Measurements from ENCODE around the gene STK32B. TPM values are rescaled to one million over a fixed set of nuclear protein-coding genes. Genes with fewer than 3 reads are reported as not detected.

STK32B gene
- total RNA-seq, 1 experiment from 2014 or later = 1.1 TPM

DNA sequence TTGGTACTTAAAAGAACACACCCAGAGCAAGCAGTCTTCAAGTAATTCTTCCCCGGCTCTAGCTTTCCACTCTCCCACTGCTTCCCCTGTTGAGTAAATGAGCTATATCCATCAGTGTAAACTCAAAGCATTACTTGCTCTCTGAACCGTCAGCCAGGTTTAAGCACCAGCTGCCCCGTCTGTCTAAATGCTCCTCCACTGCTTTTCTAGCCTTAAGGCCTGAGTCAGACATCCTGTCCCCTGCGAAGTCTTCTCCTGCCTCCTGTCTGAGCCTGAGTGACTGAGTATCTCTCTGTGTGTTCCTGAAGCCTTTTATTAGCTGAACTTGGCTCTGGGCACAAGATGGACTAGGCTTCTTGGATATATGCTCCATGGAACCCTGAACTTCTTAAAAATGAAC, 205.1 kb downstream of the STK32B start:
- no TSS peak for BruUV-seq (replicated peaks)
- no peaks in the 10 kb centered on the region for H3K79me2 ChIP-seq (ENCODE audit: low read length)
- no peaks in the 10 kb centered on the region for H3K36me3 ChIP-seq (ENCODE audit: low read depth, low read length)
- H2AFZ ChIP-seq (ENCODE audit: low read length) = no peak overlapping the region
- DNase-seq = no peak
- intact Hi-C loops (cut with micrococcal nuclease) = no loop called here
- no peaks in the 10 kb centered on the region for H3K4me1 ChIP-seq (ENCODE audit: insufficient read depth, low read length)
- H3K27me3 ChIP-seq (ENCODE audit: low read length) = no peaks in the 10 kb centered on the region
- no peaks in the 10 kb centered on the region for H4K20me1 ChIP-seq (ENCODE audit: low read length)
- CTCF ChIA-PET = no interaction called here
- H3K4me3 ChIP-seq (ENCODE audit: low read length) = no peak overlapping the region
- H3K4me2 ChIP-seq (ENCODE audit: low read length) = no peak overlapping the region
- H3F3A ChIP-seq (ENCODE audit: low read length, unreplicated experiment) = no peaks in the 10 kb centered on the region
- H3K9me2 ChIP-seq (replicated peaks; ENCODE audit: low read length) = no peaks in the 10 kb centered on the region
- H3K27ac ChIP-seq (ENCODE audit: low read length) = no peak overlapping the region
- no peaks in the 10 kb centered on the region for H3K9me3 ChIP-seq (ENCODE audit: low read length)
- no peak overlapping the region for H3K9ac ChIP-seq (ENCODE audit: low read length)
- ATAC-seq = no peak
- POLR2A ChIA-PET (ENCODE audit: unreplicated experiment) = no interaction called here
- TF ChIP-seq EZH2 (IDR thresholded peaks at IDR 0.05; ENCODE audit: low read length, unreplicated experiment) = no peak
- TF ChIP-seq, protein P1, sequence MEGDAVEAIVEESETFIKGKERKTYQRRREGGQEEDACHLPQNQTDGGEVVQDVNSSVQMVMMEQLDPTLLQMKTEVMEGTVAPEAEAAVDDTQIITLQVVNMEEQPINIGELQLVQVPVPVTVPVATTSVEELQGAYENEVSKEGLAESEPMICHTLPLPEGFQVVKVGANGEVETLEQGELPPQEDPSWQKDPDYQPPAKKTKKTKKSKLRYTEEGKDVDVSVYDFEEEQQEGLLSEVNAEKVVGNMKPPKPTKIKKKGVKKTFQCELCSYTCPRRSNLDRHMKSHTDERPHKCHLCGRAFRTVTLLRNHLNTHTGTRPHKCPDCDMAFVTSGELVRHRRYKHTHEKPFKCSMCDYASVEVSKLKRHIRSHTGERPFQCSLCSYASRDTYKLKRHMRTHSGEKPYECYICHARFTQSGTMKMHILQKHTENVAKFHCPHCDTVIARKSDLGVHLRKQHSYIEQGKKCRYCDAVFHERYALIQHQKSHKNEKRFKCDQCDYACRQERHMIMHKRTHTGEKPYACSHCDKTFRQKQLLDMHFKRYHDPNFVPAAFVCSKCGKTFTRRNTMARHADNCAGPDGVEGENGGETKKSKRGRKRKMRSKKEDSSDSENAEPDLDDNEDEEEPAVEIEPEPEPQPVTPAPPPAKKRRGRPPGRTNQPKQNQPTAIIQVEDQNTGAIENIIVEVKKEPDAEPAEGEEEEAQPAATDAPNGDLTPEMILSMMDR (conservative IDR thresholded peaks at IDR 0.05; ENCODE audit: low read depth, low read length) = no peak
- TF ChIP-seq EZH2phosphoT487 (IDR thresholded peaks at IDR 0.05; ENCODE audit: borderline replicate concordance, low read length) = no peak

DNA sequence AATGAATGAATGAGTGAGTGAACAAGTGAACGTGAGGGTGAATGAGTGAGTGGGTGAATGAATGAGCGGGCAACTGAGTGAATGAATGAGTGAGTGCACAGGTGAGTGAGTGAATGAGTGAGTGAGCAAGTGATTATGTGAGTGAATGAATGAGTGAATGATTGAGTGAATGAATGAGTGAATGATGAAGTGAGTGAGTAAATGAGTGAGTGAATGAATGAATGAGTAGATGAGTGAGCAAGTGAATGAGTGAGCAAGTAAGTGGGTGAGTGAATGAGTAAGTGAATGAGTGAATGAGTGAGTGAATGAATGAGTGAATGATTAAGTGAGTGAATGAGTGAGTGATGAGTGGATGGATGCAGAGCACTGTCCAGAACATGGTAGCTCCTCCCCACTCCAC, 205.8 kb downstream of the STK32B start:
- Histone ChIP-seq H3K27ac (ENCODE audit: low read length) (no peak overlapping the region), H3K36me3 (ENCODE audit: low read depth, low read length) (no peaks in the 10 kb centered on the region), H3K9ac (ENCODE audit: low read length) (no peak overlapping the region), H3K4me2 (ENCODE audit: low read length) (no peak overlapping the region), H3K4me1 (ENCODE audit: insufficient read depth, low read length) (no peaks in the 10 kb centered on the region), H3K9me3 (ENCODE audit: low read length) (no peaks in the 10 kb centered on the region), H4K20me1 (ENCODE audit: low read length) (no peaks in the 10 kb centered on the region), H3F3A (ENCODE audit: low read length, unreplicated experiment) (no peaks in the 10 kb centered on the region), H3K27me3 (ENCODE audit: low read length) (no peaks in the 10 kb centered on the region), H3K9me2 (replicated peaks; ENCODE audit: low read length) (no peaks in the 10 kb centered on the region), H3K4me3 (ENCODE audit: low read length) (no peak overlapping the region), H2AFZ (ENCODE audit: low read length) (no peak overlapping the region), H3K79me2 (ENCODE audit: low read length) (no peaks in the 10 kb centered on the region)
- DNase-seq (no peak), ATAC-seq (no peak)
- intact Hi-C loops (cut with micrococcal nuclease) = no loop called here
- BruUV-seq (replicated peaks) = no TSS peak
- POLR2A ChIA-PET (ENCODE audit: unreplicated experiment) = no interaction called here
- CTCF ChIA-PET = no interaction called here
- TF ChIP-seq, protein P1 (conservative IDR thresholded peaks at IDR 0.05; ENCODE audit: low read depth, low read length) = no peak
- TF ChIP-seq EZH2 (IDR thresholded peaks at IDR 0.05; ENCODE audit: low read length, unreplicated experiment) = no peak
- no peak for TF ChIP-seq EZH2phosphoT487 (IDR thresholded peaks at IDR 0.05; ENCODE audit: borderline replicate concordance, low read length)

DNA sequence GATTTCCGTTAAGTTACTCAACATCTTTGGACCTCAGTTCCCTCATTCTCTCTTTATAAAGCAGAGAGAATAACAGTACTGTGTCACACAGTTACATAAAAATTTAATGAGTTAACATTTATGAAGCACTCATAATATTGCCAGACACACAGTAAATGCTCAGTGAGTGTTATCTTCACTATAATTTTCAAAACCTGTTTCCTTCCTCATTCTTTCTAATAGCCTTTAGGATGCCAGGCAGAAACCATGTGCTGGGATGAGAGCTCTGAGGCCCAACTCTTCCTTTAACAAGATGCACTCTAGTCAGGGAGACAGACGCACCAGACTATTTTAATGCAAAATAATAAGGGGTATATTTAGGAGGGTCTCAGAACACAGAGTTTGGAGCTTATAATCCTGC, 208.2 kb downstream of the STK32B start:
- Histone ChIP-seq H3K79me2 (ENCODE audit: low read length) (no peaks in the 10 kb centered on the region), H3K4me2 (ENCODE audit: low read length) (no peak overlapping the region), H3K4me3 (ENCODE audit: low read length) (no peak overlapping the region), H3K36me3 (ENCODE audit: low read depth, low read length) (no peaks in the 10 kb centered on the region), H3K4me1 (ENCODE audit: insufficient read depth, low read length) (no peaks in the 10 kb centered on the region), H2AFZ (ENCODE audit: low read length) (no peak overlapping the region), H4K20me1 (ENCODE audit: low read length) (no peaks in the 10 kb centered on the region), H3K9me2 (replicated peaks; ENCODE audit: low read length) (no peaks in the 10 kb centered on the region), H3K27me3 (ENCODE audit: low read length) (no peaks in the 10 kb centered on the region; the same call in 1 of the 2 replicates), H3K9me3 (ENCODE audit: low read length) (no peaks in the 10 kb centered on the region), H3F3A (ENCODE audit: low read length, unreplicated experiment) (no peaks in the 10 kb centered on the region), H3K27ac (ENCODE audit: low read length) (no peak overlapping the region), H3K9ac (ENCODE audit: low read length) (no peak overlapping the region)
- no TSS peak for BruUV-seq (replicated peaks)
- DNase-seq (no peak), ATAC-seq (no peak)
- intact Hi-C loops (cut with micrococcal nuclease) = no loop called here
- POLR2A ChIA-PET (ENCODE audit: unreplicated experiment) = no interaction called here
- CTCF ChIA-PET = no interaction called here
- TF ChIP-seq EZH2 (IDR thresholded peaks at IDR 0.05; ENCODE audit: low read length, unreplicated experiment) (no peak), EZH2phosphoT487 (IDR thresholded peaks at IDR 0.05; ENCODE audit: borderline replicate concordance, low read length) (no peak)
- TF ChIP-seq, protein P1 (conservative IDR thresholded peaks at IDR 0.05; ENCODE audit: low read depth, low read length) = no peak
